ENCODE measurements around the gene ABCC2.

GRCh38 chr10:99869581-99870122 is 87.2 kb downstream of the ABCC2 start:
- TF ChIP-seq EP300 (IDR thresholded peaks at IDR 0.05) (no peak), POLR2AphosphoS5 (IDR thresholded peaks at IDR 0.05) (no peak)
